ENCODE results near the gene CSNK1G1. TPM values are rescaled to one million over a fixed set of nuclear protein-coding genes. Genes with fewer than 3 reads are reported as not detected.
A peak's percentile ranks its signal among the peaks of the same experiment; 100 is the strongest.

CSNK1G1 gene
- polyA plus RNA-seq, 1 donor from 2014 or later: 18.9 TPM

DNA sequence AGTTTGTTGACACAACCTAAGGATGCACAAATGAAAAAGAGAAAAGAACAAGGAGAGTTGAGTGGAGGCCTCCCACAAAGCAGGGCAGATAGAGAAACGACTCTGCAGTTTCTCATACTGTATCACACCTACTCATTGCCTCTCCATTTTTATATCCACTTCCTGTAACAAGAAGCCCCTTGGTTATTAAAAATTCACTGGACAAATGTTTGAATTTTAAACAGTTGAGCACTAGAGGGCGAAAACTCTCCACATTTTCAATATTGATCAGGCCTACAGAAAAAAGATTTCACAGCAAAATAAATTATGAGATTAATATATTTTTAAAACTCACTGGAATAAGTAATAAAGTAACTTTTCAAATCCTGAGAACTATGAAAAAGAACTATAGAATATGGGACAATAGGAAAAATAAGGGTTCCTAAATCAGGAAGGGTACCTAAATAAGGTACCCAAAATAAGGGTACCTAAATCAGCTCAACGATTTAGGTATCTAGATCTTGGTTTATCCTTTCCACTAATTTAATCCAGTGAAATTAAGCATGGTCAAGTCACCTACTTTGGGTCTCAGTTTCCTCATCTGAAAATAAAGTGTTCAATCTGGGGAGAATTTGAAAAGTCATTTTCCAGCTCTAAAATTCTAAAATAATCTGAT, 146.2 kb downstream of the CSNK1G1 start:
- Histone ChIP-seq H4K20me1 (ENCODE audit: insufficient read depth) (no peaks in the 10 kb centered on the region), H3K9me2 (ENCODE audit: insufficient read depth, low read length) (no peaks in the 10 kb centered on the region), H3K27me3 (ENCODE audit: insufficient read depth, low read depth, low read length) (no peaks in the 10 kb centered on the region), H3K9ac (ENCODE audit: low read length) (no peak overlapping the region), H3F3A (ENCODE audit: insufficient read depth, low read length, poor library complexity, severe bottlenecking) (no peaks in the 10 kb centered on the region), H3K9me3 (ENCODE audit: low read length) (no peaks in the 10 kb centered on the region), H3K36me3 (ENCODE audit: insufficient read depth, low read length) (no peaks in the 10 kb centered on the region), H3K4me2 (ENCODE audit: low read length) (no peak overlapping the region), H3K27ac (ENCODE audit: low read length) (no peak overlapping the region), H2AFZ (ENCODE audit: low read depth, low read length) (no peak overlapping the region), H3K79me2 (replicated peaks; ENCODE audit: insufficient read depth, low read length) (no peaks in the 10 kb centered on the region), H3K4me3 (ENCODE audit: low read length) (no peak overlapping the region)
- TF ChIP-seq SMC3 (conservative IDR thresholded peaks at IDR 0.05; ENCODE audit: poor library complexity) (peak; percentile 56), RAD21 (conservative IDR thresholded peaks at IDR 0.05) (peak; percentile 66), EP300 (conservative IDR thresholded peaks at IDR 0.05; ENCODE audit: poor library complexity, severe bottlenecking) (no peak), POLR2AphosphoS5 (IDR thresholded peaks at IDR 0.05) (no peak), EZH2 (IDR thresholded peaks at IDR 0.05; ENCODE audit: borderline replicate concordance, insufficient read depth, low read length, poor library complexity, severe bottlenecking) (no peak), TAF1 (IDR thresholded peaks at IDR 0.05; ENCODE audit: low read depth) (no peak), MXI1 (conservative IDR thresholded peaks at IDR 0.05; ENCODE audit: poor library complexity, severe bottlenecking) (no peak)
- TF ChIP-seq, protein P1, sequence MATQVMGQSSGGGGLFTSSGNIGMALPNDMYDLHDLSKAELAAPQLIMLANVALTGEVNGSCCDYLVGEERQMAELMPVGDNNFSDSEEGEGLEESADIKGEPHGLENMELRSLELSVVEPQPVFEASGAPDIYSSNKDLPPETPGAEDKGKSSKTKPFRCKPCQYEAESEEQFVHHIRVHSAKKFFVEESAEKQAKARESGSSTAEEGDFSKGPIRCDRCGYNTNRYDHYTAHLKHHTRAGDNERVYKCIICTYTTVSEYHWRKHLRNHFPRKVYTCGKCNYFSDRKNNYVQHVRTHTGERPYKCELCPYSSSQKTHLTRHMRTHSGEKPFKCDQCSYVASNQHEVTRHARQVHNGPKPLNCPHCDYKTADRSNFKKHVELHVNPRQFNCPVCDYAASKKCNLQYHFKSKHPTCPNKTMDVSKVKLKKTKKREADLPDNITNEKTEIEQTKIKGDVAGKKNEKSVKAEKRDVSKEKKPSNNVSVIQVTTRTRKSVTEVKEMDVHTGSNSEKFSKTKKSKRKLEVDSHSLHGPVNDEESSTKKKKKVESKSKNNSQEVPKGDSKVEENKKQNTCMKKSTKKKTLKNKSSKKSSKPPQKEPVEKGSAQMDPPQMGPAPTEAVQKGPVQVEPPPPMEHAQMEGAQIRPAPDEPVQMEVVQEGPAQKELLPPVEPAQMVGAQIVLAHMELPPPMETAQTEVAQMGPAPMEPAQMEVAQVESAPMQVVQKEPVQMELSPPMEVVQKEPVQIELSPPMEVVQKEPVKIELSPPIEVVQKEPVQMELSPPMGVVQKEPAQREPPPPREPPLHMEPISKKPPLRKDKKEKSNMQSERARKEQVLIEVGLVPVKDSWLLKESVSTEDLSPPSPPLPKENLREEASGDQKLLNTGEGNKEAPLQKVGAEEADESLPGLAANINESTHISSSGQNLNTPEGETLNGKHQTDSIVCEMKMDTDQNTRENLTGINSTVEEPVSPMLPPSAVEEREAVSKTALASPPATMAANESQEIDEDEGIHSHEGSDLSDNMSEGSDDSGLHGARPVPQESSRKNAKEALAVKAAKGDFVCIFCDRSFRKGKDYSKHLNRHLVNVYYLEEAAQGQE (IDR thresholded peaks at IDR 0.05; ENCODE audit: borderline replicate concordance): no peak
- TF ChIP-seq, protein P2, sequence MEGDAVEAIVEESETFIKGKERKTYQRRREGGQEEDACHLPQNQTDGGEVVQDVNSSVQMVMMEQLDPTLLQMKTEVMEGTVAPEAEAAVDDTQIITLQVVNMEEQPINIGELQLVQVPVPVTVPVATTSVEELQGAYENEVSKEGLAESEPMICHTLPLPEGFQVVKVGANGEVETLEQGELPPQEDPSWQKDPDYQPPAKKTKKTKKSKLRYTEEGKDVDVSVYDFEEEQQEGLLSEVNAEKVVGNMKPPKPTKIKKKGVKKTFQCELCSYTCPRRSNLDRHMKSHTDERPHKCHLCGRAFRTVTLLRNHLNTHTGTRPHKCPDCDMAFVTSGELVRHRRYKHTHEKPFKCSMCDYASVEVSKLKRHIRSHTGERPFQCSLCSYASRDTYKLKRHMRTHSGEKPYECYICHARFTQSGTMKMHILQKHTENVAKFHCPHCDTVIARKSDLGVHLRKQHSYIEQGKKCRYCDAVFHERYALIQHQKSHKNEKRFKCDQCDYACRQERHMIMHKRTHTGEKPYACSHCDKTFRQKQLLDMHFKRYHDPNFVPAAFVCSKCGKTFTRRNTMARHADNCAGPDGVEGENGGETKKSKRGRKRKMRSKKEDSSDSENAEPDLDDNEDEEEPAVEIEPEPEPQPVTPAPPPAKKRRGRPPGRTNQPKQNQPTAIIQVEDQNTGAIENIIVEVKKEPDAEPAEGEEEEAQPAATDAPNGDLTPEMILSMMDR (IDR thresholded peaks at IDR 0.05; ENCODE audit: poor library complexity, severe bottlenecking): peak; percentile 58

DNA sequence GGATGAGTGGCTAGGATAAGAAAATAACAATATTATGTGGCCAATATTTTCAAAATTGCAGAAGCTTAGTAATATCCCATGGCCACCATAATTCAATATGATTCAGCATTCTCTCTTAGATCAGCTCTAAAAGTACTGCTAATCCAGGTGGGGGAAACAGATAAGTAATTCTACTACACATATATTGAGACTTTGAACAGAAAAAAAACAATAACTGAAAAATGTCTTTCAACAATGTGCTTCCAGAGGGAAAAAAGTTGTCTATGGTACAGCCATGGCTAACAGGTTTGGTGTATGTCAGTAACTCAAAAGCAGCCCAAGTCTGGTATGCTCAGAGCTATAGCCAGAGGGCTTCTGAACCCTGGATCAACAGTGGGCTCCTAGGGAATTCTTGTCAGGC, 150.8 kb downstream of the CSNK1G1 start:
- Histone ChIP-seq H3K27me3 (ENCODE audit: insufficient read depth, low read depth, low read length) (no peaks in the 10 kb centered on the region), H3K79me2 (replicated peaks; ENCODE audit: insufficient read depth, low read length) (no peaks in the 10 kb centered on the region), H3K4me3 (ENCODE audit: low read length) (no peak overlapping the region), H3F3A (ENCODE audit: insufficient read depth, low read length, poor library complexity, severe bottlenecking) (no peaks in the 10 kb centered on the region), H3K9ac (ENCODE audit: low read length) (no peak overlapping the region), H2AFZ (ENCODE audit: low read depth, low read length) (no peak overlapping the region), H3K4me2 (ENCODE audit: low read length) (no peak overlapping the region), H3K9me3 (ENCODE audit: low read length) (no peaks in the 10 kb centered on the region), H4K20me1 (ENCODE audit: insufficient read depth) (no peaks in the 10 kb centered on the region), H3K27ac (ENCODE audit: low read length) (no peak overlapping the region), H3K36me3 (ENCODE audit: insufficient read depth, low read length) (no peaks in the 10 kb centered on the region), H3K9me2 (ENCODE audit: insufficient read depth, low read length) (no peaks in the 10 kb centered on the region)
- TF ChIP-seq POLR2AphosphoS5 (IDR thresholded peaks at IDR 0.05) (no peak), TAF1 (IDR thresholded peaks at IDR 0.05; ENCODE audit: low read depth) (no peak), MXI1 (conservative IDR thresholded peaks at IDR 0.05; ENCODE audit: poor library complexity, severe bottlenecking) (no peak), SMC3 (conservative IDR thresholded peaks at IDR 0.05; ENCODE audit: poor library complexity) (no peak), EP300 (conservative IDR thresholded peaks at IDR 0.05; ENCODE audit: poor library complexity, severe bottlenecking) (no peak), RAD21 (conservative IDR thresholded peaks at IDR 0.05) (no peak), EZH2 (IDR thresholded peaks at IDR 0.05; ENCODE audit: borderline replicate concordance, insufficient read depth, low read length, poor library complexity, severe bottlenecking) (no peak)
- TF ChIP-seq, protein P2 (IDR thresholded peaks at IDR 0.05; ENCODE audit: poor library complexity, severe bottlenecking): no peak
- TF ChIP-seq, protein P1 (IDR thresholded peaks at IDR 0.05; ENCODE audit: borderline replicate concordance): no peak
